ENCODE results near the gene SMURF1.
A peak's percentile ranks its signal among the peaks of the same experiment; 100 is the strongest.
"Not testable (repeated sequence)": the region's sequence is repeated elsewhere in the genome, so short reads cannot be mapped to it uniquely, and the experiment has no call there.

SMURF1 gene

GRCh38 chr7:99046722-99047121 lies 97.2 kb downstream of the SMURF1 start:
- no peak for DNase-seq

GRCh38 chr7:99046262-99046661 lies 97.6 kb downstream of the SMURF1 start:
- DNase-seq, result not testable (repeated sequence)

GRCh38 chr7:99044858-99045257 lies 99.0 kb downstream of the SMURF1 start:
- DNase-seq, result not testable (repeated sequence)

DNA sequence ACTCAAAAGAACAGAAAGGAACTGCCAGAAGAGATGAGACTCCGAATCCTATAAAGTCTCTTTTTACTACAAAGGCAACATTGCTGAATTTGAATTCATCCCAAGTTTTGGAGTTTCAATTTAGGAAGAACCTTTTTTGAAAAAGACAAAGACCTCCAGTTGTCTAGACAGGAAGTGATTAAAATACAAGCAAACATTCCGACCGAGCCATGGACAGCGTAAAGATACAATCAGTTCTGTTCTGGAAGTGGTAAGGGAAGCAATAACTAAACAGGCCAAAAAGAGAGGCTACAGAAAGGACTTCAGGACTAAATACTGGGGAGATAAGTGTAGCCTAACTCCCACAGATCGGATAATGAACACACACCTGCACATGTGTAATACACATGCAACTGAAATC lies 101.0 kb downstream of the SMURF1 start:
- DNase-seq, result no peak

DNA sequence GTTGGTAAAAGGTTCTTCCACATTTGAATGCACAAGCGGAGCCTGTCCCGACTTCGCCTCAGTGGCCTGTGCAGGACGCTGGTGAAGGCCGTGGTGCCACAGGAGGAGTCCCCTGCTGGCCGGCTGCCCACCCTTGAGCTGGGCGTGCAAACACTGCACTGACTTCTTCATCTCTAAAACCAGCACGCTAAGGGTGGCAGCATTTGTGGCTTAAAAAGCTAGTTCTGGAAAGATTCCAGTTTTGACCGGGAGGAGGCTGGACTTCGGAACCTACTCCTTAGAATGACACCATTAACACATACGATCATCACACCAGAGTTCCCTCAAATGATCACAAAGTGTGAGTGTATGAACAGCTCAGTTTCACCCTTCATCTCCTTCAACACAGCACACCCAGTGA lies 102.4 kb downstream of the SMURF1 start:
- DNase-seq, result no peak

DNA sequence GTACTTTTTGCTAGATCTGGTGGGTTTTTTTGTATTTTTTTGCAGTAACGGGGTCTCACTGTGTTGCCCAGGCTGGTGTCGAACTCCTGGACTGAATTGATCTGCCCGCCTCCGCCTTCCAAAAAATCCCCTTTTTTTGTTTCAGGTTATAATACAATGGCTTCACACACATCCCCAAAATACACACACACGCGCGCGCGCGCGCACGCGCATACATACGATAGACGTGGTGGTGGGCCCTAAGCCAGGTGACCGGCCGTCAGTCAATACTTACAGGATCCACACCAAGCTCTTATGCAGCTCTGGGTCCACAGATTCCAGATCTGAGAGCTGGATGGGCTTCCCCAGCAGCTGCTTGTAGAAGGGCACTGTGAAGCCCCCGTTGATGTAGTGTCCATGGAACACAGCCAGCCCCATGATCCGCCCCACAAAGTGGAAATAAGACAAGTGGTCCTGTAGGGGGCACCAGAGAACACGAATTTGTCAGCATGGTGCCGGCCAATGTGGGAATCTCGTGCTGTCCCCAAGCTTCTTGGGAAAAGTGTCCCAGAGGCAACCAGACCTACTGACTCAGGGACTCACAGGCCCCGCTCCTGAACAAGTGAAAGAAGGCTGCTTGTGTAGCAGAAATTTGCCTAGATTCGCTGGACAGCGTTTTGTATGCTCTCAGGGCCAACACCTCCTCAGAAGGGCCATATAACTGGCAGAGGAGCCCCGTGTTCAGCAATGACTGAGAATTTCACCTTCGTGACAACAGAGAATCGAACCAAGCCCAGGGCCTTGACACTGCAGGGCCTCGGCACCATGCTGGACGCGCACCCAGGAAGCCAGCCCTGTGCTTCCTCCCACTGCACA lies 103.6 kb downstream of the SMURF1 start:
- DNase-seq, result peak in 1 of 2 experiments; percentile 44

GRCh38 chr7:99039384-99039891 lies 104.5 kb downstream of the SMURF1 start:
- DNase-seq, result no peak

DNA sequence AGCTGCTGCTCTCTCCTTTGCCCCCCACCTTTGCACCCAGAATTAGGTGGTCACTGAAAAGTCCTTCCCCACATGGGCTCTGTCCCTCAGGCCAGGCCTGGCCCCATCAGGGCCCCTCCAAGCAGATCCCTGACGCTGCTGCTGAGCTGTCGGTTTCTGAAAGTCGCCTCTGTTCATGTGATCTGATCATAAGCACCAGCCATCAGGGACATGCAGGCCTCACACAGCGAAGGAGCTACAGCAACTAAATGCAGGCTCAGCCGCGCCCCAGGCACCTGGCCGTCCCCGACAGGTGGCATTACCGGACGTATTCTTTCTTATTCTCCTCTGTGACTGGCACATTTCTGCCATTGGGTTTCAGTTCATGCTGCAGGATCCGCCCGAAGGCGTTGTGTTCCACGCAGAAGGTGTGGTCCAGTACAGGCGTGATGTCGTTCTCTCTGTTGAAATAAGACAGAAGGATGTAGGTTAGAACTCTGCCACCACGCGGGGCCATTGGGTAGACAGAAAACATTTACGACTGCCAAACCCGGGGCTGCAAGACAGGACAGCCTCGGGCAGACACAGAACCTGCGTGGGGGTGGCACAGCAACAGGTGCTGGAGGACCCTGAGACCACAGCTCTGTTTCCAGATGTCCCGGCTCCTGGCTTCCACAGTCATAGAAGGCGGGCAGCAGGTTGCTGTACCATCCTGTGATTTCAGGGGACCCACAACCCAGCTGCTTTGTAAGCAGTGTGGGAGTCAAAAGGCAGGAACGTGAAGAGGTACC lies 105.6 kb downstream of the SMURF1 start:
- no peak for DNase-seq

DNA sequence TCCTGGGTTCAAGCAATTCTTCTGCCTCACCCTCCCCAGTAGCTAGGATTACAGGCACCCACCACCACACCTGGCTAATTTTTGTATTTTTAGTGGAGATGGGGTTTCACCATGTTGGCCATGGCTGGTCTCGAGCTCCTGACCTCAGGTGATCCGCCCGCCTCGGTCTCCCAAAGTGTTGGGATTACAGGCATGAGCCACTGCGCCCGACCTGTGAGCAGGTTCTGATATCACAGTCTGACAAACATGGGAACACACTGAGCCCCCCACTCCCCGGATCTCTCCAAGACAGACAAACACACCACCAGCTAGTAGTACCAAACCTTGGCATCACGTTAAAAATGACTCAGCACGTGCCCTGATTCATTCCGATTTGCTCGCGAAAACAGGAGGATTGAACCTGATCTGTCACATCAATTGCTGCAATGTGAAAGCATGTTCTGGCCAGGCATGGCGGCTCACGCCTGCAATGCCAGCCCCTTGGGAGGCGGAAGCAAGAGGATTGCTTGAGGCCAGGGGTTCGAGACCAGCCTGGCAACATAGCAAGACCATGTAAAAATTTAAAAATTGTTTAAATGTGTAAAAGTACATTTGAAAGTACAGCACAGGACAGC lies 106.5 kb downstream of the SMURF1 start:
- DNase-seq, result no peak

- DNase-seq, result peak in 1 of 2 experiments; percentile 8
Measured at GRCh38 chr7:99036546-99037111, 107.3 kb downstream of the SMURF1 start.

GRCh38 chr7:99035723-99036545 lies 108.0 kb downstream of the SMURF1 start:
- no peak for DNase-seq

DNA sequence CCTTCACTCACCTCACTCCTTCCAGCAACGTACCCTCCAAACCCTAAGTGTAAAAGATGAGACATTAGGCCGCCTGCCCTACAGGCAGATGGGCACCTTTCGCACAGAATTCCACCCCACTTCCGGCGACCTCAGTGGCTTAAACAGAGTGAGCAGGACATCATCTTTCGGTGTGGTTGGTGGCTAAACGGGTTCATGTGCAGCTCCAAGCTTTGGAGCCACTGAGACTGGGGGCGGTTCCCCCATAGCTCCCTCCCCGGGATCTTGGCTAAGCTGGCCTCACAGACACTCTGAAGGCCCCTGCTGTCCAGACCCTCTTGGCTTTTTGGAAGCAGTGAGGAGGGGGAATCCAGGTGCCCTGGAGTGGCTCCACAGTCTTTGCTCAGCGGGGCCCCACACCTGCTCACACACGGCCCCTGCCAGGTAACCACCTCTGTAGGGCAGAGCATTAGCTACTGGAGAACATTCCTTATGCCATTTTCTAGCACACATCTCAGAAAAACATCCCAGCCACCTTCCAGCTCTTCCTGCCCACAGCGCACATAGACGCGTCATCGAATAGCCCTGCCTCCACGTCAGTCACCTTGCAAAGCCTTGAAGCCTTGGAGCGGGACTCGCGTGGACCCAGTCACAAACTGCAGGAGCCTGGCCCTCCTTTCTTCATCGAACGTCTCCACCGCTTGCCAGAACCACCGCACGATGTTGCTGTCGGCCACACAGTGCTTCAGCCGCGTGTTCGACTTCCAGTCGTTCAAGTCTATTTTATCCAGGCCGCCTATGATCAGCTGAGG lies 108.8 kb downstream of the SMURF1 start:
- no peak for DNase-seq

GRCh38 chr7:99033765-99034164 lies 110.1 kb downstream of the SMURF1 start:
- DNase-seq, result no peak

GRCh38 chr7:99032928-99033327 lies 111.0 kb downstream of the SMURF1 start:
- DNase-seq, result no peak

DNA sequence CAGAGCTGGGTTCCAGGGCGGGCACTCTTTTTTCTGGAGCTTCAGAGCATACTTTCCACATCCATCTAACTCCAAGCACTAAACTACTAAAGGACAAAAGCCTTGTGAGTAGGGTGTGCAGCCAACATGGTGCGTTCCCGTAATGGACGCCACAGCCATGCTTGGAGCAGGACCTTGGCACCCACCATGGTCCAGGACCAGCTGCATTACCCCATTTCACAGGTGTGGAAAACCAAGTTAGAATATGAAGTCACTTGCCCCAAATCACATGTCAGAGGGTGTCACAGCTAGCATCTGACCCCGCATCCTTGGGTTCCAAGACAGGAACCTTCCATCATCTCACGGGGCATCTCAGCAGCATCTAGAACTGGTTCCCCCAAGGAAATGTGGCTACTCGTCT lies 112.4 kb downstream of the SMURF1 start:
- no peak for DNase-seq

DNA sequence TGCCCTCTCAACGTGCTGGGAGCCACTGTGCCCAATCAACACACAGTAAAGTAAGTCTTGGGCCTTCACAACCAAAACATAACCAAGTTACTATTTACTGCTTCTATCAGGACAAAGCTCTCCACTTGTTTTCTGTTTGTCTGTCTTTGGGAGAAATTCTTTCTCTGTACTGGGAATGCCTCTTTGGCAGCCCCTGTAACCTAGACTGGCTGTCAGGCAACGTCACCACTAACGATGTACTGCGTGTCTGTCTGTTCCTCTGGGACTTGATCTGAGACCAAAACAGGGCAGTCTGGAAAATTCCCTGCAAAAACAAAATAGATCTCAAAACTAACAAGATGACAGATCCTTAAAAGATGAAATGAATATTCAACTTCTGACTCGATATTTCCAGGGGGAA lies 113.0 kb downstream of the SMURF1 start:
- DNase-seq, result no peak

DNA sequence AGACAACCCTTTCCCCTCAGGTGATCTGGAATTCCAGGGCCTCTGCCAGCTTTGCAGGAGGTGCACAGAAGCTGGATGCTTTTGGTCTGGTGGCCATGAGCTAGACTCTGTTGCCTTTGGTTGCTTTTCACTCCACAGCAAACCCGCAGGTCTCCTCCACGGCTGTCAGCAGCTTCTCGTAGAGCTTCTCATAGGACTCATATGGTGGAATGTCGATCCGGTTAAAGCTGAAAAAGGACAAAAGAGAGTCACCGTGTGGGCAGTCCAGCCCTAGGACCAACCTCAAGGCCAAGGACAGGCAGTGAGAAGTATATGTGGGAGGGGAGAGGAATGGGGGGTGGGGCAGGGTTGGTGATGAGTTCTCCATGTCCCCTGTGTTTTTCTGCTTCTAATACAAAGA lies 113.5 kb downstream of the SMURF1 start:
- no peak for DNase-seq

GRCh38 chr7:99029466-99030435 lies 114.2 kb downstream of the SMURF1 start:
- DNase-seq, result no peak

- DNase-seq, result no peak
Measured at GRCh38 chr7:99028261-99028973, 115.5 kb downstream of the SMURF1 start.

Measured in SW 1271 (cell line).